CD4-positive, alpha-beta T cell treated with Interleukin-1 beta for 1 hour (primary cell): ENCODE results near the gene LYSET.
"Not testable (repeated sequence)": the region's sequence is repeated elsewhere in the genome, so short reads cannot be mapped to it uniquely, and the experiment has no call there.

Experiments used
- DNase-seq, 2 donors: peaks; one replicate each; pipeline ENCODE4 v3.0.0-alpha.2; 2020 to 2022

The LYSET gene

DNA sequence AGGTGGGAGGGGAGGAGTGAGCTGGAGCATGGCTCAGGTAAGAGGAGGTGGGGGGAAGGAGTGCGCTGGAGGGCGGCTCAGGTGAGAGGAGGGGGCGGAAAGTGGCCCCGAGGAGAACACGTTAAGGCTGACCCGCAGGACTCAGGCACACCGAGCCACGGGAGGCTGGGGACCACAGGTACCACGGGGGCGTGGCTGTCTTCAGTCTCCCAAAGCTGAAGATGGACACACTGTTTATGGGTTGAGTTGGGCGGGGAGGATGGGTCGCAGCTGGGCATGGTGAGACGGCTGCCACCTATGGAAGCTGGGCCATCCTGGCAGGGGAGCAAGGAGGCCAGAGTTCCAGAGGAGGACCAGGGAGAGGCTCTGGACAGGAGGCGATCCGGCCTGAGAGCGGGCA is 45.4 kb downstream of the LYSET start:
- no peak for DNase-seq

DNA sequence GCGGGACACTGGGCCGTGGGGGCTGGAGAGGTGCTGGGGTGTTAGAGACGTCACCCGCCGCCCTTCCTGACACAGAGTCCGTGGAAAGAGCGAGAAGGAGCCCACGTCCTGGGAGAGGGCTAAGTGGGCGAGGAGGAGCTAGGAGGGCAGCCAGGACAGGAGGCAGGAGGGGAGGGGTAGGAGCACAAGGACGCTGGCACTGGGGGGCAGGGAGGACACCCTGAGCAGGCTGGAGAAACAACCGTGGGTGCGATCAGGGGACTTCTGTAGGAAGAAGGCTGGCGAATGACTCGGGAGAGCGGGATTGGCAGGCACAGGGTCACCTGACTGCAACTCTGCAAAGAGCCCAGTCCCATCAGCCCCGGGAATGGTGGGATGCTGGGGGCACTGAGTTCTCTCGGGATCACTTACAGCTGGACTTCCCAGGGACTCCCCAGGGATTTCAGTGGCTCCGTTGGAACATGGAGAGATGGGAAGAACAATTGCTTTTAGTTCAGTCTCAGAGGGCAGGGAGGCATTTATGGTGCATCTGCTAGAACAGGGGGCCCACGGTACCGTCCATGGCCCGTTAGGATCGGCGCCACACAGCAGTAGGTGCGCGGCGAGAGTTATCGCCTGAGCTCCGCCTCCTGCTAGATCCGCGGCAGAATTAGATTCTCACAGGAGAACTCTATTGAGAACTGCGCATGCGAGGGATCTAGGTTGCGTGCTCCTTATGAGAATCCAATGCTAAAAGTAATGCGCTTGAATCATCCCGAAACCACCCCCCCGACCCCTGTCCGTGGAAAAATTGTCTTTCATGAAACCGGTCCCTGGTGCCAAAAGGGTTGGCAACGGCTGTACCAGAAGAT is 46.2 kb downstream of the LYSET start:
- no peak for DNase-seq

DNA sequence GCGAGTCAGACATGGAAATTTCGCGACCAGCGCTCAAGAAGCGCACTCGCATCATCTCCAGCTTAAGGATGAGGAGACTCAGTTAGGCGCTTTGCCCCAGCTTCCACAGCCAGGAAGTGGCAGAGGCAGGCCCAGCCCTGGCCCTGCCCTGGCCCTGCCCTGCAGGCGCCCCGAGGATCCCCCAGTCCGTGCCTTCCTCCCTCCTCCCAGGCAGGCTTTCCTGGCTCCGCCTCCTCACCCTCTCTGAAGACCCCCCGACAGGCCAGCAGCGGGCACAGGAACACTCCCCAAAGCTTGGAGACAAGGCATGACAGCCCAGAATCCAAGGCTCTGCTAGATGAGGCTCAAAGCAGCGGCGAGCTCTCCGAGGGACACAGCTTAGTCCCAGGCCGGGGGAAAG is 47.0 kb downstream of the LYSET start:
- DNase-seq = no peak

DNA sequence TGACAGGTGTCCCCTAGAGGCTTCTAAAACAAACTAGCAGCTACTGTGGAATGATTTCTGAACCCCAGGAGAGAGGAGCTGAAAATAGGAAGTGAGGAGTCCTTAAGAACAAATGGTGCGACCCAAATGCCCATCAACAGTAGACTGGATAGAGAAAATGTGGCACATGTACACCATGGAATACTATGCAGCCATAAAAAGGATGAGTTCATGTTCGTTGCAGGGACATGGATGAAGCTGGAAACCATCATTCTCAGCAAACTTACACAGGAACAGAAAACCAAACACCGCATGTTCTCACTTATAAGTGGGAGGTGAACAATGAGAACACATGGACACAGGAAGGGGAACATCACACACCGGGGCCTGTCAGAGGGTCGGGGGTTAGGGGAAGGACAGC is 48.0 kb downstream of the LYSET start:
- not testable (repeated sequence) for DNase-seq

DNA sequence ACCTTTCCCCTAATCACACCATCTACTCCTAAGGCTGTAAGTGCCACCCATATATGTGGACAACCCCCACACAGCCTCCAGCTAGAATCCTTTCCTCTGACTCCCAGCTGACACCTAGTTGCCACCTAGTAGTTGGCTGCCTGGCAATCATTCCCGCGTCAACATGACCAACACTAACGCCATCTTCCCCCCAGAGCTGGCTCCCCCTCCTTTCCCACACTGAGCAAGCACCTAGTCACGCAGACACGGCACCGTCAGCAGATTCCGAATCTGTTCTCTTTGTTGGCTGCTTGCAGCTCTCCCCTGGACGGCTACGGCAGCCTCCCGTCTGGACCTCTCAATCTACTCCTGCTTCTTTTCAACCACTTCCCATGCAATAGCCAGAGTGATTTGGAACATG is 49.7 kb downstream of the LYSET start:
- DNase-seq = no peak
